Astrocyte (in vitro differentiated cells and primary cell): ENCODE measurements around the gene SCAMP1. TPM values are rescaled to one million over a fixed set of nuclear protein-coding genes. Genes with fewer than 3 reads are reported as not detected.

ENCODE experiments used
- DNase-seq: peaks from one replicate; pipeline ENCODE4 v3.0.0-alpha.2; 2010; ENCODE audit warnings: low read depth
- FAIRE-seq: peaks from 2 replicates; lab custom pipeline; 2011; peaks lifted over from hg19 to GRCh38; lab: Jason Lieb, UNC
- H2AFZ ChIP-seq: 2 replicates; pipeline ENCODE4 v1.6.0; 2012; ENCODE audit warnings: low read depth, low read length, inconsistent platforms
- H3K27ac ChIP-seq: 2 replicates; pipeline ENCODE4 v1.5.1; 2011; ENCODE audit warnings: low read depth, low read length, inconsistent platforms
- H3K27me3 ChIP-seq: 2 replicates; pipeline ENCODE4 v1.6.0; 2011; ENCODE audit warnings: low read length, inconsistent platforms; ENCODE audit not compliant: insufficient read depth
- H3K36me3 ChIP-seq: 2 replicates; pipeline ENCODE4 v1.5.1; 2011; ENCODE audit warnings: low read length, inconsistent platforms; ENCODE audit not compliant: insufficient read depth
- H3K4me1 ChIP-seq: 2 replicates; pipeline ENCODE4 v1.5.1; 2011; ENCODE audit warnings: low read length, inconsistent platforms; ENCODE audit not compliant: insufficient read depth
- H3K4me2 ChIP-seq: 2 replicates; pipeline ENCODE4 v1.6.0; 2012; ENCODE audit warnings: low read length, inconsistent platforms
- H3K4me3 ChIP-seq: 2 replicates; pipeline ENCODE4 v1.5.1; 2011; ENCODE audit warnings: low read depth, mild to moderate bottlenecking, low read length, inconsistent platforms; ENCODE audit not compliant: insufficient read depth
- H3K79me2 ChIP-seq: 2 replicates; pipeline ENCODE4 v1.6.0; 2012; ENCODE audit warnings: mild to moderate bottlenecking, low read length, inconsistent platforms; ENCODE audit not compliant: insufficient read depth
- H3K9ac ChIP-seq: 2 replicates; pipeline ENCODE4 v1.6.0; 2012; ENCODE audit warnings: mild to moderate bottlenecking, low read length, inconsistent platforms
- H3K9me3 ChIP-seq: 2 replicates; pipeline ENCODE4 v1.5.1; 2012; ENCODE audit warnings: low read depth, mild to moderate bottlenecking, low read length, inconsistent platforms; ENCODE audit not compliant: insufficient read depth
- H4K20me1 ChIP-seq: 2 replicates; pipeline ENCODE4 v1.6.0; 2012; ENCODE audit warnings: low read length, inconsistent platforms; ENCODE audit not compliant: insufficient read depth
- H3K27ac Mint-ChIP-seq: one replicate; pipeline ENCODE4 v1.8.0; 2021; ENCODE audit warnings: mild to moderate bottlenecking, mixed read lengths; ENCODE audit not compliant: unreplicated experiment
- H3K27me3 Mint-ChIP-seq: one replicate; pipeline ENCODE4 v1.8.0; 2021; ENCODE audit warnings: low read depth, mixed read lengths; ENCODE audit not compliant: unreplicated experiment
- H3K36me3 Mint-ChIP-seq: one replicate; pipeline ENCODE4 v1.8.0; 2021; ENCODE audit warnings: low read depth, mixed read lengths; ENCODE audit not compliant: unreplicated experiment
- H3K4me1 Mint-ChIP-seq: one replicate; pipeline ENCODE4 v1.8.0; 2021; ENCODE audit warnings: low read depth, mixed read lengths; ENCODE audit not compliant: unreplicated experiment
- H3K4me3 Mint-ChIP-seq: one replicate; pipeline ENCODE4 v1.8.0; 2021; ENCODE audit warnings: mild to moderate bottlenecking, moderate library complexity, mixed read lengths; ENCODE audit not compliant: unreplicated experiment
- H3K9me3 Mint-ChIP-seq: one replicate; pipeline ENCODE4 v1.8.0; 2021; ENCODE audit warnings: mild to moderate bottlenecking, mixed read lengths; ENCODE audit not compliant: unreplicated experiment
- CTCF ChIP-seq: IDR thresholded peaks from 2 replicates; pipeline ENCODE4 v1.5.1; 2011; ENCODE audit warnings: low read depth, mild to moderate bottlenecking, inconsistent platforms, low read length, moderate library complexity; ENCODE audit not compliant: insufficient read depth
- EZH2 ChIP-seq: IDR thresholded peaks from 2 replicates; pipeline ENCODE4 v1.6.1; 2012; ENCODE audit warnings: mild to moderate bottlenecking, low read length, inconsistent platforms; ENCODE audit not compliant: insufficient read depth
- total RNA-seq: library from RNA; stranded (reverse); gene quantifications from 2 replicates; pipeline ENCODE4 v1.2.1, GENCODE V29; 2021

The SCAMP1 gene
- total RNA-seq, 1 donor from 2014 or later: 52.6 TPM

- H3K4me1 ChIP-seq: peaks cover 48% of the 10 kb centered on the region
- H3K36me3 Mint-ChIP-seq: peaks cover 8% of the 10 kb centered on the region
- H3K9me3 ChIP-seq: no peaks in the 10 kb centered on the region
- no peak overlapping the region for H3K9ac ChIP-seq
- peaks cover 24% of the 10 kb centered on the region for H4K20me1 ChIP-seq
- DNase-seq (no peak), FAIRE-seq (no peak)
- H3K27me3 ChIP-seq: no peaks in the 10 kb centered on the region
- no peaks in the 10 kb centered on the region for H3K36me3 ChIP-seq
- no peak overlapping the region for H2AFZ ChIP-seq
- no peak overlapping the region for H3K4me3 Mint-ChIP-seq
- H3K27ac Mint-ChIP-seq: no peak overlapping the region
- TF ChIP-seq EZH2: no peak
- no peak for TF ChIP-seq CTCF
- peaks cover 18% of the 10 kb centered on the region for H3K79me2 ChIP-seq
- no peak overlapping the region for H3K4me3 ChIP-seq
- no peaks in the 10 kb centered on the region for H3K9me3 Mint-ChIP-seq
- H3K4me2 ChIP-seq: peak overlapping the region; percentile 76
- H3K27ac ChIP-seq: no peak overlapping the region
- peaks cover 28% of the 10 kb centered on the region for H3K4me1 Mint-ChIP-seq
- no peaks in the 10 kb centered on the region for H3K27me3 Mint-ChIP-seq
Measured at GRCh38 chr5:78509145-78509865, 148.9 kb downstream of the SCAMP1 start.

- Histone ChIP-seq H3K4me3 (peak overlapping the region; percentile 42), H3K4me1 (peaks cover 46% of the 10 kb centered on the region), H3K27ac (no peak overlapping the region), H3K27me3 (no peaks in the 10 kb centered on the region), H2AFZ (peak overlapping the region; percentile 13), H3K79me2 (peaks cover 17% of the 10 kb centered on the region), H3K9me3 (no peaks in the 10 kb centered on the region), H3K4me2 (peak overlapping the region; percentile 76), H4K20me1 (peaks cover 24% of the 10 kb centered on the region), H3K9ac (peak overlapping the region; percentile 48), H3K36me3 (no peaks in the 10 kb centered on the region)
- Mint-ChIP-seq H3K4me3 (peak overlapping the region; percentile 73), H3K27ac (no peak overlapping the region), H3K27me3 (no peaks in the 10 kb centered on the region), H3K9me3 (no peaks in the 10 kb centered on the region), H3K4me1 (peaks cover 22% of the 10 kb centered on the region), H3K36me3 (peaks cover 8% of the 10 kb centered on the region)
- FAIRE-seq: no peak
- no peak for DNase-seq
- TF ChIP-seq CTCF: peak; percentile 5
- peak; percentile 24 for TF ChIP-seq EZH2
Measured at GRCh38 chr5:78509884-78510769, 149.7 kb downstream of the SCAMP1 start.
